GM18526 (cell line): ENCODE results near the gene PLEKHA6.

Experiments
- POLR2A ChIP-seq: IDR thresholded peaks from 3 replicates; pipeline ENCODE4 v1.6.1; 2011; ENCODE audit not compliant: insufficient read length; ENCODE audit errors: extremely low read depth

PLEKHA6 gene

DNA sequence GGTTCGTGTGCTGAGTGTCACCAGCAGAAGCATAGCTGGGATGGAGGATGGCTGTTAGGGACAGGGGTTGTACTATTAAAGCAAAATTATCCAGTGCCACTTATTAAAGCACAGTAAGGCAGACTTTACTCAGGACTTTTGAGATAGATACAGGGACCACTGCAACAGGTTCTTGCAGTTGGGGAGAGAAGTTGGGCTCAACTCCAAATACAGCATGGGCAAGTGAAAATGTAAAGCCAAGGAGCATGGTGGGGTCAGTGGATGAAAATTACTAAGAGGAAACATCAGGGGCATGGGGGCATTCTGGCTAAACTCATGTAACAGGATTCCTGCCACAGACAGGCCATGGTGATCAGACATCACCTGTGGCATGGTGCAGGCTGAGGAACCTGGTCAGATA, 178.6 kb downstream of the PLEKHA6 start:
- TF ChIP-seq POLR2A: no peak

DNA sequence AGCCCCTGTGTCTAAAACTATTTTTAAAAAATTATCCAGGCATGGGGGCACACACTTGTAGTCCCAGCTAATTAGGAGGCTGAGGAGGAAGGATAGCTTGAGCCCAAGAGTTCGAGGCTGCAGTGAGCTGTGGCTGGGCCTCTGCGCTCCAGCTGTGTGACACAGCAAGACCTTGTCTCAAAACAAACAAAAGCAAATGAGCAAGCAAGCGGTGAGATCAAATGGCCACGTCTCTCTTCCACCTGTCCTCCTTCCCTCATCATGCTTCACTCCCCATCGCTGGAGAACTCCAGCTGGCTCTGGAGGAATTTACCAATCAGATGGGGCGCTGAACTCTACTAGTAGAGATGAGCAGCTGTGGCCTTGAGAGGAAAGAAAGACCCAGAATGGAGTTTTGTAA, 179.6 kb downstream of the PLEKHA6 start:
- no peak for TF ChIP-seq POLR2A

DNA sequence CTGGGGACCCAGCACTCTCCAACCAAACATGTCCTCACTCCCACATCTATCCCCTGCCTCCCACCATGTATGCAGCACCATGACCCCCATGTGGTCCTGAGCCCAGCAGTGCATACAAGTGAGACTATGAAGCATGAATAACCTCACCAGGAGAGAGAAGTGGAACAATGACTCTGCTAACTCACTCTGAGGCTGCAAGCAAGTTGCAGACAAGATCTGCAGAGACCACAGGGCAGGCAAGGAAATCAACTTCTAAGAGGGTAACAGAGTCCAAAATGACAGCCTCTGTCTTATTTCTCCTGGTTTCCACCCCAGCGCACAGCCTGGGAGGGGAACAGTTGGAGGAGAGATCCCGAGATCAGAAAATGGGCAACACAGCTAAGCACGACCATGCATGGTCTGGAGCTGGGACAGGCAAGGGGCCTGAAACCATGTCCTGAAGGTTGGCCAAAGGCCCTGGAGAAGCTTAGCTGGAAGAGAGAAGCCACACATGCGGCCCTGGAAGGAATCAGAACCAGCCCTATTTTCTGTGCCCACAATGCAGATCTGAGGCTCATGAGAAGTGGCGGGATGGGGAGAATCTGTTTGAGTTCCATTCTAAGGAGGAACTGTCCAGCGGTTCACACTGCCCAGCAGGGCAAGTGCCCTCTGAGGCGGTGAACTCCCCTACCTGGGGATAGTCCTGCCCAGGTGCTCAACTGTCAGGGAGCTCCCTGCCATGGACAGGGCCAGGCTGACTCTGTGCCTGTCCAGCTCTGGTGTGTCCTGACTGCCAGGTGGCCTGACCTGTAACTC, 181.0 kb downstream of the PLEKHA6 start:
- no peak for TF ChIP-seq POLR2A

DNA sequence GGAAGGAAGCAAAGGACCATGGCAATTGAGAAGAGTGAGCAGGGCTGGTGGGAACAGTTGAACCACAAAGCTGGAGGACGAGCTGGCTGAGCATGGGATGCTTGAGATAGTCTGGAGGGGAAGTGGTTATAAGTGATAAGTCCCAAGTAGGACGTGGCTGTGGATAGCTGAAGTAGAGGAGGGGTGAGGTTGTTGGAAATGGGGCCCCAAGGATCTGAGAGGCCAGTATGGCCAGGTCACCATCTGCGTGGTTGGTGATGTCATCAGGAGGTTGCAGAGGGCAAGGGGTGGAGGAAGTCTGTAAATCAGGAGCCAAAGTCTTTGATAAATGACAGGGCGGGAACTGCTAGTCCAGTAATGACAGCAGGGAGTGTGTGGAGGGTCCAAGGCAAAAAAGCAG, 182.6 kb downstream of the PLEKHA6 start:
- no peak for TF ChIP-seq POLR2A

DNA sequence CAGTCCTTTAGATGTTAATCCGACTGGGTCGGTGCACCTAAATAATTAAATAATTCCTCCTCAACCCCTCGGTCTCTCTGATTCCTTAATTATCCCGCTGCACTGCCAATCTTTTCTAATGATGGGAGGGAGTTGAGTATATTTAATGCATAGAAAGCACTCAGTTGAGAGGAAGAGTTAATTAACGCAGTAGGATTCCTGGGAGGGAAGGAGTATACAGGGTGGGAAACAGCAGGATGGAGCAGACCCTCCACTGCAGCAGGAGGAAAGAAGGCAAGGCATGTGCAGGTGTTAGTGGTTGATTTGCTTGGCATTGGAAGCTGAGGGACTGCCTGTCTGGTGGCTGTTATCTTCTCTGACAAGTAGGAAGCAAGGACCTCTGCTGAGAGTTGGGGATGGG, 183.7 kb downstream of the PLEKHA6 start:
- no peak for TF ChIP-seq POLR2A

DNA sequence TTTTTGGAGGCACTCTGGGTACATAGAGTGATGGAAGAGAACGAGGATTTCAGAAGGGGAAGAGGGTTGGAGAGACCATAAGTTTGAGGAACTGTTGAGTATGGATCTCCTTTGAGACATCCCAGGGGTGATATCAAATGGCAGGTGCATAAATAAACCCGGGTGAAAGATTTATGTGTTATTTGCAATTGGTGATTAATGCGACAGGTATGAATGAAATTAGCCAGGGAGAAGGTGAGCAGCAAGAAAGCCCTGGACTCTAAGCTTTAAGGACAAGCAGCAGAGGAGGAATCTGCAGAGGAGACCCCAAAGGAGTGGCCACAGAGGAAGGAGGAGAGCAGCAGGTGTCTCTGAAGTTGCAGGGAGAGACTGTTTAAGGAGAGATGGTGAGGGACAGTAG, 184.8 kb downstream of the PLEKHA6 start:
- no peak for TF ChIP-seq POLR2A

DNA sequence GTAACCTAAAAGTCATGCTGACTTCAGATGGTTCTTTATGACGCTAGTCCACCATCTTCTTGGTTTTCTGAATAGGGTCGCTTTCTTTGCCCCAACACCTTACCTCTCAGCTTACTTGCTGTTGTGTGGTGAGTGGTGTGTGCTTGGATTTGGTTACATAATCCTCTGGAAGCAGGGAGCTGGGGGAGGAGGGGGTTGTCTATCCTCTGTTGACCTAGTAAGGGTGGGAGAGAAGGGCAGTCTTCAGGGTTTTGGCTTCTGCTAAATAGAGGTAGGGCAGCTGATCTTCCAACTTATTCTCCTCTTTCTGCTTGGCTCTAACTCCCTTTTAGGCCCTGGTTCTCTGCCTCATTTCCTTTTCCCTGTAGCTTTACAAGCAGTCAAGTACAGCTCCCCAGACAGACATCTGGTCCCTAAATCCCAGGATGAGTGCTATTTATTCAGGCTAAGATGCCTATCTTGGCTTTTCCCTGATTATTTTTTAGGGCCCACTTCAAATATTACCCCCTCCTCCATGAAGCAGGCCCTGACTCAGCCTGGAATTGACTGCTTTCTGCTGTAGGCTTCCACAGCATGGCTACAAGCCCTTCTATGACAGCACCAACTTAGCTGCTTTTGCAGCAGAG, 187.2 kb downstream of the PLEKHA6 start:
- TF ChIP-seq POLR2A: no peak

DNA sequence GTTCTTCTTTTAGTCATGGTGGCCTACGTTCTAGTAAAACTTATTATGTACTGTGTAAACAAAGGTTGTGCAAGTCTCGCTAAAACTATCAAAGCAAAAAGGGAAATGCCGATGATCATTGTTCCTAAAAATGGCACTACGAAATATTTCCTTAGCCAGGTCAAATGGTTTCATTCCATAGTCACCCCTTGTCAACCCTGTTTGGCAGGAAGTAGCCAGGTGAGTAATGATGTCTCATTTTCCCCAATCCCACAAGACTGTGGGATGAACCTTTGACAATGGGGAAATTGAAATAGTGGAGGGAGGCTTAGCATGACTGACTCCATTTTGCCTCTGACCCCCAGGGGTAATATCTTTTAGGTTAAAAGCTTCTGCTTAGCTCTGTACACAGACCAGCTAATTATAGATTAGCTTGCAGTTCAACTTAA, 188.0 kb downstream of the PLEKHA6 start:
- no peak for TF ChIP-seq POLR2A

DNA sequence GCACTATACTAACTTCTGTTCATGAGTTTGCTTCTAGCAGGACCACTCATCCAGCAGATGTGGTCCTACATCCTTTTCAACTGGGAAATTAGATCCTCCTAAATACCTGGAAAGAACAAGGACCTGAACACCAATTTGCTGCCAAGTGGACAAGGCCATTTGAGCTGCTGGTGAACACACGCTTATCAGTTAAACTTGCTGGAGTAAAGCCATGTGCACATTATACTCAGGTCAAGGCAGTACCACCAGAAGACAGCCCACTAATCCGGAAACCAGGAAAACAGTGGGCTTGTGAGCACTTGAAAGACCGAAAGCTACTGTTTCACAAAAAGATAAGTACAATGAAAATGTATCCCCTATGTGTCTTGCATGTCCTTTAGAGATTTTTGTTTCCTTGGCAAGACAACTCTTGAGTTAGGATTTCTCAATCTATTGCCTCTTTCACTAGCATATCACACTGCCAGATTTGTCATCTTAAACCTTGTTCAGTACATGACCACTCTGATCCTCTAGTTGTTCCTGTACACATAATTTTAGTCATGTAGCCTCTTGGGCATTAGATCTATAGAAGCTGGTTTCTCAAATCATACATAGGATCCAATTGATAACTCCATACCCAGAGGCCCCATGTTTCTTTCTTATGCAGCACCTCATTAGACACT, 189.1 kb downstream of the PLEKHA6 start:
- TF ChIP-seq POLR2A: no peak

DNA sequence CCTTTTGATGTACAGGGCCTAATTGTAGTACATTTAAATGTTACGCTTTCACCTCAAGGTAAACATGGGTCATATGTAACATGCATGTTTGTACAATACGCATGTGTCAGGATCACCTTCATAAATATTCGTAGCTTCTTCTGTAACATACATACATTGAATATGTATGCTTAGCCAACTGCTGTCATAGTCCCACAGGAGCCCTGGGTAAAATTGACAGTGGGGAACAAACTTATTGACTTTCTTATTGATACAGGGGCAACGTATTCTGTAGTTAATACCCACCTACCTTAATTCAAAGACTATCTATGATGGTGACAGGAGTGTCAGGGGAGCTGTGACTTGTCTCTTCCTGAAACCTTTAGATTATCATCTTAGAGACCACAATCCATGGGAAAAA, 189.9 kb downstream of the PLEKHA6 start:
- TF ChIP-seq POLR2A: no peak
